Cortex of kidney (tissue), 1 donor: ENCODE data around the gene KLHL33.

Experiments
- DNase-seq: peaks from one replicate; lab custom pipeline; 2025; lab: John Stamatoyannopoulos, UW

The KLHL33 gene

GRCh38 chr14:20412876-20413743 lies 22.9 kb downstream of the KLHL33 start, which contains the start of gene TEP1:
TSS of gene TEP1 (minus strand) at chr14:20413501. CDS start at chr14:20408439, 5,062 bp downstream.
- DNase-seq, result no peak

GRCh38 chr14:20412411-20412810 lies 23.6 kb downstream of the KLHL33 start:
- DNase-seq, result no peak

GRCh38 chr14:20409226-20409625 lies 26.7 kb downstream of the KLHL33 start:
- DNase-seq, result no peak

- DNase-seq, result no peak
Measured at GRCh38 chr14:20403521-20403920, 32.4 kb downstream of the KLHL33 start.

- DNase-seq, result no peak
Measured at GRCh38 chr14:20400965-20401593, 34.9 kb downstream of the KLHL33 start.

- no peak for DNase-seq
Measured at GRCh38 chr14:20400589-20400964, 35.4 kb downstream of the KLHL33 start.

GRCh38 chr14:20397511-20397910 lies 38.5 kb downstream of the KLHL33 start:
- no peak for DNase-seq

GRCh38 chr14:20391505-20391904 lies 44.5 kb downstream of the KLHL33 start:
- DNase-seq, result no peak

GRCh38 chr14:20388159-20388558 lies 47.8 kb downstream of the KLHL33 start:
- no peak for DNase-seq

GRCh38 chr14:20387576-20387975 lies 48.4 kb downstream of the KLHL33 start:
- no peak for DNase-seq

GRCh38 chr14:20386276-20386855 lies 49.6 kb downstream of the KLHL33 start:
- DNase-seq, result no peak

- DNase-seq, result no peak
Measured at GRCh38 chr14:20384886-20385285, 51.1 kb downstream of the KLHL33 start.

GRCh38 chr14:20384321-20384720 lies 51.6 kb downstream of the KLHL33 start:
- DNase-seq, result no peak

GRCh38 chr14:20383636-20384035 lies 52.3 kb downstream of the KLHL33 start:
- no peak for DNase-seq

- DNase-seq, result no peak
Measured at GRCh38 chr14:20383032-20383431, 52.9 kb downstream of the KLHL33 start.

GRCh38 chr14:20382526-20382925 lies 53.4 kb downstream of the KLHL33 start:
- DNase-seq, result no peak

- no peak for DNase-seq
Measured at GRCh38 chr14:20381341-20381740, 54.6 kb downstream of the KLHL33 start.

- DNase-seq, result no peak
Measured at GRCh38 chr14:20380681-20381080, 55.3 kb downstream of the KLHL33 start.

GRCh38 chr14:20379743-20380142 lies 56.2 kb downstream of the KLHL33 start:
- no peak for DNase-seq

- DNase-seq, result no peak
Measured at GRCh38 chr14:20377171-20377570, 58.8 kb downstream of the KLHL33 start.

- no peak for DNase-seq
Measured at GRCh38 chr14:20376071-20376588, 59.8 kb downstream of the KLHL33 start.
